GM12864 (cell line): ENCODE data around the gene TASL.

Experiments used
- DNase-seq: peaks from one replicate; pipeline ENCODE4 v3.0.0-alpha.2; 2011; ENCODE audit warnings: low read depth
- H3K4me3 ChIP-seq: 2 replicates; pipeline ENCODE4 v1.5.1; 2011; ENCODE audit warnings: mild to moderate bottlenecking, low read depth, low read length, control low read depth
- TF ChIP-seq, protein P1 (sequence below): IDR thresholded peaks from 2 replicates; pipeline ENCODE4 v1.5.1; 2011; ENCODE audit warnings: low read depth, mild to moderate bottlenecking, moderate library complexity, low read length, control low read depth, inconsistent platforms; ENCODE audit errors: missing control alignments

TASL gene

GRCh38 chrX:30593440-30594200 is 16.1 kb upstream of the TASL start:
- TF ChIP-seq, protein P1, sequence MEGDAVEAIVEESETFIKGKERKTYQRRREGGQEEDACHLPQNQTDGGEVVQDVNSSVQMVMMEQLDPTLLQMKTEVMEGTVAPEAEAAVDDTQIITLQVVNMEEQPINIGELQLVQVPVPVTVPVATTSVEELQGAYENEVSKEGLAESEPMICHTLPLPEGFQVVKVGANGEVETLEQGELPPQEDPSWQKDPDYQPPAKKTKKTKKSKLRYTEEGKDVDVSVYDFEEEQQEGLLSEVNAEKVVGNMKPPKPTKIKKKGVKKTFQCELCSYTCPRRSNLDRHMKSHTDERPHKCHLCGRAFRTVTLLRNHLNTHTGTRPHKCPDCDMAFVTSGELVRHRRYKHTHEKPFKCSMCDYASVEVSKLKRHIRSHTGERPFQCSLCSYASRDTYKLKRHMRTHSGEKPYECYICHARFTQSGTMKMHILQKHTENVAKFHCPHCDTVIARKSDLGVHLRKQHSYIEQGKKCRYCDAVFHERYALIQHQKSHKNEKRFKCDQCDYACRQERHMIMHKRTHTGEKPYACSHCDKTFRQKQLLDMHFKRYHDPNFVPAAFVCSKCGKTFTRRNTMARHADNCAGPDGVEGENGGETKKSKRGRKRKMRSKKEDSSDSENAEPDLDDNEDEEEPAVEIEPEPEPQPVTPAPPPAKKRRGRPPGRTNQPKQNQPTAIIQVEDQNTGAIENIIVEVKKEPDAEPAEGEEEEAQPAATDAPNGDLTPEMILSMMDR, result peak; percentile 24
- DNase-seq, result peak; percentile 42
- no peak overlapping the region for H3K4me3 ChIP-seq

GRCh38 chrX:30592831-30593230 is 15.3 kb upstream of the TASL start:
- H3K4me3 ChIP-seq, result no peak overlapping the region
- DNase-seq, result no peak
- TF ChIP-seq, protein P1, result no peak

GRCh38 chrX:30590368-30590767 is 12.8 kb upstream of the TASL start:
- no peak for DNase-seq
- TF ChIP-seq, protein P1, result no peak
- H3K4me3 ChIP-seq, result no peak overlapping the region

DNA sequence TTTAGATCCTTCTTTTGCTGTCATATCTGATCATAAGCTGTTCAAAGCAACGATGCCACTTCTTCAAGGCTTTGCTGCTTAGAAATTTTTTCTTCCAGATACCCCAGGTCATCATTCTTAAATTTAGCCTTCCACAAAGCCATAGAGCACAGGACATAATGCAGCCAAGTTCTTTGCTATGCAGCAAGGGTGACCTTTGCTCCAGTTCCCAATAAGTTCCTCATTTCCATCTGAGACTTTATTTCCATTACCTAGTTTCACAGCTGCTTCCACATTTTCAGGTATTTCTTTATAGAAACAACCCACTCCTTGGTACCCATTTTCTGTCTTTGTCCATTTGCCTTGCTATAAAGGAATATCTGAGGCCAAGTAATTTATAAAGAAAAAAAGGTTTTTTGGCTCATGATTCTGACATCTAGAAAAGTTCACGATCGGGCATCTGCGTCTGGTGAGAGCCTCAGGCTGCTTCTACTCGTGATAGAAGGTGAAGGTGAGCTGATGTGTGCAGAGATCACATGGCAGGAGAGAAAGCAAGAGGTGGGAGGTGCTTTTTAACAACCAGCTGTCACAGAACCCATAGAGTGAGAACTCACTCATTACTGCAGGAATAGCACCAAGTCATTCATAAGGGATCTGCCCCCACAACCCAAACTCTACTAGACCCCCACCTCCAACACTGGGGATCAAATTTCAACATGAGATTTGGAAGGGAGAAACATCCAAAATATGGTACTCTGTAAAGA is 11.8 kb upstream of the TASL start:
- TF ChIP-seq, protein P1, result no peak
- no peak for DNase-seq
- H3K4me3 ChIP-seq, result no peak overlapping the region

- DNase-seq, result no peak
These were observed 8.9 kb upstream of the TASL start for GRCh38 chrX:30586516-30586915.

DNA sequence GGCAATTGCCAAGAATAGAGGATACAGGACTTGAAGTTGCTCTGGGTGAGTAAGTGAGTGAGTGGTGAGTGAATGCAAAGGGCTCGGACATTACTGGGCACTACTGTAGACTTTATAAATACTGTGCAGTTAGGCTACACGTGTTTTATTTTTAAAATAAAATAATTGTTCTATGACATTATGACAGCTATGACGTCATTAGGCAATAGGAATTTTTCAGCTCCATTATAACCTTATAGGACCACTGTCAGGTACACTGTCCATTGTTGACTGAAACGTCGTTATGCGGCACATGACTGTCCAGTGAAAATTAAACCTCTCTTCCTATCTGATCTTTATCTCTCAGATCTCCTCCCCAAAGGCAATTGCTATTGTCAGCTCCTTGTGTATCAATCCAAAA is 5.1 kb upstream of the TASL start:
- H3K4me3 ChIP-seq, result no peak overlapping the region
- TF ChIP-seq, protein P1, result no peak
- DNase-seq, result no peak

More at GRCh38 chrX:30586516-30586915, 8.9 kb upstream of the TASL start:
- H3K4me3 ChIP-seq, result no peak overlapping the region
- TF ChIP-seq, protein P1, result no peak

DNA sequence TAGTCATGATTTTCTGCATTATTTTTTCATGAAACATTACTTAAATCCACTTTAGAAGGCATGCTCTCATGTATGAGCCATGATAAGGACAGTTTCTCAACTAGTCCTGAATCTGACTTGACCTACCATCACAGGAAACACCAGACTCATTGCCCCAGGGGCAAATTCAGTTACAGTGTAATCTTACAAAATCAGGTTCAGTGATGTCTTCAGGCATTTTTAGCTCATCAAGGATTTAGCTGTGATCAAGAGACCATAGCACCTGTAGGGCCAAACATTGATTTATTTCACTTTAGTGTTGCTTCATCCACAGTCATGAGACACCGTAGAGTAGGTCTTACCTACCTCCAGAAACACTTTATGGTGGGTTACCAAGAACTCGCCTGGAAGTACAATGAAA is 3.1 kb upstream of the TASL start:
- H3K4me3 ChIP-seq, result no peak overlapping the region
- TF ChIP-seq, protein P1, result no peak
- no peak for DNase-seq
